Transverse colon (tissue), 3 donors: ENCODE results near the gene PNPLA2.

Experiments
- EP300 ChIP-seq: sonication (generic); formaldehyde crosslinking; IDR thresholded peaks from one replicate; pipeline ENCODE4 v1.6.1; 2017; ENCODE audit warnings: antibody characterized with exemption, low read depth
- POLR2A ChIP-seq: fragments of 450-650 bp; IDR thresholded peaks from one replicate; pipeline ENCODE4 v1.6.1; 2016; ENCODE audit warnings: antibody characterized with exemption, mild to moderate bottlenecking, moderate library complexity
- TF ChIP-seq, protein P1 (sequence below), 5 experiments: fragments of 200-600 bp in 3 of 5; fragments of 450-650 bp in 2 of 5; sonication (generic) in 3 of 5; IDR thresholded peaks; 1 replicate in 2 of 5; 2 replicates in 3 of 5; pipeline ENCODE4 v1.5.1; 2016 to 2017; ENCODE audit warnings: antibody characterized with exemption in 5 of 5, inconsistent platforms in 3 of 5, mild to moderate bottlenecking in 2 of 5, moderate library complexity in 1 of 5

- TF ChIP-seq, protein P1, sequence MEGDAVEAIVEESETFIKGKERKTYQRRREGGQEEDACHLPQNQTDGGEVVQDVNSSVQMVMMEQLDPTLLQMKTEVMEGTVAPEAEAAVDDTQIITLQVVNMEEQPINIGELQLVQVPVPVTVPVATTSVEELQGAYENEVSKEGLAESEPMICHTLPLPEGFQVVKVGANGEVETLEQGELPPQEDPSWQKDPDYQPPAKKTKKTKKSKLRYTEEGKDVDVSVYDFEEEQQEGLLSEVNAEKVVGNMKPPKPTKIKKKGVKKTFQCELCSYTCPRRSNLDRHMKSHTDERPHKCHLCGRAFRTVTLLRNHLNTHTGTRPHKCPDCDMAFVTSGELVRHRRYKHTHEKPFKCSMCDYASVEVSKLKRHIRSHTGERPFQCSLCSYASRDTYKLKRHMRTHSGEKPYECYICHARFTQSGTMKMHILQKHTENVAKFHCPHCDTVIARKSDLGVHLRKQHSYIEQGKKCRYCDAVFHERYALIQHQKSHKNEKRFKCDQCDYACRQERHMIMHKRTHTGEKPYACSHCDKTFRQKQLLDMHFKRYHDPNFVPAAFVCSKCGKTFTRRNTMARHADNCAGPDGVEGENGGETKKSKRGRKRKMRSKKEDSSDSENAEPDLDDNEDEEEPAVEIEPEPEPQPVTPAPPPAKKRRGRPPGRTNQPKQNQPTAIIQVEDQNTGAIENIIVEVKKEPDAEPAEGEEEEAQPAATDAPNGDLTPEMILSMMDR (IDR thresholded peaks at IDR 0.05), result no peak
- TF ChIP-seq EP300, result no peak
- TF ChIP-seq POLR2A, result no peak
These were observed 49.7 kb downstream of the PNPLA2 start for GRCh38 chr11:868394-868793.
